GM12891 (cell line): ENCODE results near the gene ZDHHC8.

Experiments
- PAX5 ChIP-seq: IDR thresholded peaks from 2 replicates; pipeline ENCODE4 v1.6.1; 2011; ENCODE audit warnings: low read length, moderate library complexity, mild to moderate bottlenecking; ENCODE audit not compliant: insufficient read depth, severe bottlenecking
- POLR2A ChIP-seq: IDR thresholded peaks from 2 replicates; pipeline ENCODE4 v1.6.1; 2011; ENCODE audit warnings: low read depth, low read length, control low read depth
- POLR2AphosphoS5 ChIP-seq: IDR thresholded peaks from 2 replicates; pipeline ENCODE4 v1.6.1; 2011; ENCODE audit warnings: low read depth, low read length, control low read depth
- POU2F2 ChIP-seq: IDR thresholded peaks from 2 replicates; pipeline ENCODE4 v1.6.1; 2011; ENCODE audit warnings: low read depth, mild to moderate bottlenecking, control low read depth, low read length, moderate library complexity
- SPI1 ChIP-seq: IDR thresholded peaks from 2 replicates; pipeline ENCODE4 v1.6.1; 2011; ENCODE audit warnings: low read depth, low read length, control low read depth
- TAF1 ChIP-seq: IDR thresholded peaks from 2 replicates; pipeline ENCODE4 v1.6.1; 2011; ENCODE audit warnings: low read depth, low read length, control low read depth

DNA sequence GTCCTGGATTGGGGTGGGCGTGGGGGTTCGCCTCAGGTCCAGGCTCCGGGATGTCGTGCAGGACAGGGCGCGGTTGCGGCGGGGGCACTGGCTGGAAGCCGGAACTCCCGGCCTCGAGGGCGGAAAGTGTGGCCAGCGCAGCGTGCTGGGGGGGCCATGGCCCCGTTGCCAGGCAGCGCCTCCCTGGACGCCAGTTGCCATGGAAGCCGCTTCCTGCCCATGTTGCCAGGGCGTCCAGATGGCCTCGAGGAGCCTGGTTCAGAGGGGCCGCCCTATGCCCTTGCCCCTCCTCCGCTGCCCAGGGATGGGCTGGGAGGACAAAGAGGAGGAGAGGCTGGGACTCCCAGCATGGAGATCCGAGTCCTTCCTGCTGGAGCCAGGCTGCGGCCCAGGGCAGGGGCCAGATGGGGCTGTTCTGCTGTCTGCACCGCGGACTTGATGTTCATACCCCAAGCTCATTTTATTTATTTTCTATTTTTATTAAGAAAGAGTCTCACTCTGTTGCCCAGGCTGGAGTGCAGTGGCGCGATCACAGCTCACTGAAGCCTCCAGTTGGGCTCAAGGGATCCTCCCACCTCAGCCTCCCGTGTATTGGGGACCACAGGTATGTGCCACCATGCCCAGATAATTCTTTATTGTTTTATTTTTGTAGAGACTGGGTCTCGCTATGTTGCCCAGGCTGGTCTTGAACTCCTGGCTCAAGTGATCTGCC lies 23.9 kb downstream of the ZDHHC8 start:
- no peak for TF ChIP-seq POLR2AphosphoS5
- TF ChIP-seq POLR2A = no peak
- no peak for TF ChIP-seq TAF1
- TF ChIP-seq POU2F2 = no peak
- no peak for TF ChIP-seq PAX5
- no peak for TF ChIP-seq SPI1
